ENCODE measurements around the gene ID2.

Gene ID2, protein sequence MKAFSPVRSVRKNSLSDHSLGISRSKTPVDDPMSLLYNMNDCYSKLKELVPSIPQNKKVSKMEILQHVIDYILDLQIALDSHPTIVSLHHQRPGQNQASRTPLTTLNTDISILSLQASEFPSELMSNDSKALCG

GRCh38 chr2:8681786-8682692 is at the start of gene ID2:
ID2 (plus strand) TSS chr2:8682056; CDS start chr2:8682166, 110 bp downstream.
- H3K79me2 ChIP-seq (ENCODE audit: insufficient read depth, low read depth) = peaks cover 17% of the 10 kb centered on the region; the same call in 1 of the 2 replicates
- H3K27ac ChIP-seq = peak within 1 kb of the TSS; percentile 32

GRCh38 chr2:8632755-8633154 is 49.1 kb upstream of the ID2 start:
- Histone ChIP-seq H3K36me3 (ENCODE audit: insufficient read depth) (no peaks in the 10 kb centered on the region), H3K27me3 (ENCODE audit: insufficient read depth, low read depth) (no peaks in the 10 kb centered on the region), H2AFZ (ENCODE audit: low read depth) (no peak overlapping the region), H4K20me1 (ENCODE audit: insufficient read depth) (no peaks in the 10 kb centered on the region), H3K4me1 (ENCODE audit: low read depth, poor library complexity, severe bottlenecking) (no peaks in the 10 kb centered on the region), H3K4me2 (no peak overlapping the region), H3K79me2 (ENCODE audit: insufficient read depth, low read depth) (no peaks in the 10 kb centered on the region), H3K27ac (no peak overlapping the region), H3K4me3 (IDR thresholded peaks at IDR 0.05; ENCODE audit: insufficient read depth, low read depth, low read length) (no peak overlapping the region), H3K9ac (no peak overlapping the region)
- no peak for TF ChIP-seq CTCF (conservative IDR thresholded peaks at IDR 0.05; ENCODE audit: low read depth, low read length)

More at GRCh38 chr2:8681786-8682692, at the start of gene ID2:
- H3K4me3 ChIP-seq (IDR thresholded peaks at IDR 0.05; ENCODE audit: insufficient read depth, low read depth, low read length) = no peak within 1 kb of the TSS
- peak within 1 kb of the TSS; percentile 43 for H3K9ac ChIP-seq
- H3K4me2 ChIP-seq = peak within 1 kb of the TSS; percentile 77
- H3K36me3 ChIP-seq (ENCODE audit: insufficient read depth) = no peaks in the 10 kb centered on the region
- no peaks in the 10 kb centered on the region for H4K20me1 ChIP-seq (ENCODE audit: insufficient read depth)
- H2AFZ ChIP-seq (ENCODE audit: low read depth) = peak within 1 kb of the TSS; percentile 62; the same call in 1 of the 2 replicates
- peaks cover 43% of the 10 kb centered on the region for H3K4me1 ChIP-seq (ENCODE audit: low read depth, poor library complexity, severe bottlenecking)
- no peak for TF ChIP-seq CTCF (conservative IDR thresholded peaks at IDR 0.05; ENCODE audit: low read depth, low read length)
- no peaks in the 10 kb centered on the region for H3K27me3 ChIP-seq (ENCODE audit: insufficient read depth, low read depth)

DNA sequence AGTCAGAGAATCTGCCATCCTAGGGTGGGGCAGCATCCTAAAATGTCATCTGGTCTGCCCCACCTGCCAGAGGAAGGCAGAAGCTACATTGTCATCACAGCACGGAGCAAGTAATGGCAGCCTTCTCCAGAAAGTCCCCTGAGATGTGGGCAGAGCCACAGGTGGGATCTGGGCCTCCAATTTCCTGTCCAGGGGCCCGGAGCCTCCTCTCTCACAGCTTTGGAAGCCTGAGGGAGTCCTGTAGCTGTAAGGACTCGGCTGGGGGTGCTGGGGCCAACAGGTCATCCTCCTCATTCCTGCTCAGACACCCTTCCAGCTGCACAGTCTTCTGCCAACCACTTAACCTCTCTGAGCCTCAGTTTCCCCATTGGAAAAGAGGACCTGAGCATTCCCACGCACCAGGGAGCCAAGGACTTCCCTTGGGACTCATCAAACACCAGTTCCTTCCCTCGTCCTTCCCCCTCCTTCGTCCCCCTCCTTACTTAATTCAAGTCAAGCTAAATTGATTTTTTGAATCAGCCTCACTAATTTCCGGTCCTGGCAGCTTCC is 48.6 kb upstream of the ID2 start:
- no peaks in the 10 kb centered on the region for H3K4me1 ChIP-seq (ENCODE audit: low read depth, poor library complexity, severe bottlenecking)
- no peak for TF ChIP-seq CTCF (conservative IDR thresholded peaks at IDR 0.05; ENCODE audit: low read depth, low read length)
- no peaks in the 10 kb centered on the region for H3K27me3 ChIP-seq (ENCODE audit: insufficient read depth, low read depth)
- H3K36me3 ChIP-seq (ENCODE audit: insufficient read depth) = no peaks in the 10 kb centered on the region
- H2AFZ ChIP-seq (ENCODE audit: low read depth) = no peak overlapping the region
- H3K4me2 ChIP-seq = no peak overlapping the region
- no peaks in the 10 kb centered on the region for H4K20me1 ChIP-seq (ENCODE audit: insufficient read depth)
- H3K9ac ChIP-seq = no peak overlapping the region
- no peaks in the 10 kb centered on the region for H3K79me2 ChIP-seq (ENCODE audit: insufficient read depth, low read depth)
- H3K27ac ChIP-seq = no peak overlapping the region
- H3K4me3 ChIP-seq (IDR thresholded peaks at IDR 0.05; ENCODE audit: insufficient read depth, low read depth, low read length) = no peak overlapping the region

DNA sequence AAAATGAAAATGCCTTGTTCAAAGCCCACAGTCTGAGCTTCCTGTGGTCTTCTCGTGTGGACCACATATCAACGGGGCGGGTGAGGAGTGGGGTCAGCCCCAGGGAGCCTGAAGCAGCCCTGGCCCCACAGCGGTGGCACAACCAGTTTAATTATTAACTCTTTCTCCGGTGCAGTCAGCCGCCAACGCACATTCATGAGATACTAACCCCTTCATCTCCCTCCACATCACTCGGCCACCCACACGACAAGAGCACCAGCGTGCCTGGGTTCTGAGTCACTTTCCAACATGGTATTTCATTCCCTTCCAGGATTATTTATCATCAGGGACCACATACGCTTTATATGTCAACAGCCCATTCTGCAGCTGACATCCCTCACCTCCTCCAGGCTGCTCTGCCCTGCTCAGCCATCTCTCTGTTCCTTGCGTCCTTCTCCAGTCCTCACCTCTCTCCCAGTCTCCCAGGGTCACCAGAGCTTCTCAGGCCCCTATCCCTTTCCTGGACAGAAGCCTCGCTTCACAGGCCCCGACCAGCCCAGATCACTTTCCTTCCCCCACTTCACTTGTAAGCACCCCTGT is 48.0 kb upstream of the ID2 start:
- Histone ChIP-seq H3K27ac (no peak overlapping the region), H3K36me3 (ENCODE audit: insufficient read depth) (no peaks in the 10 kb centered on the region), H3K79me2 (ENCODE audit: insufficient read depth, low read depth) (no peaks in the 10 kb centered on the region), H3K9ac (no peak overlapping the region), H3K4me1 (ENCODE audit: low read depth, poor library complexity, severe bottlenecking) (no peaks in the 10 kb centered on the region), H2AFZ (ENCODE audit: low read depth) (no peak overlapping the region), H4K20me1 (ENCODE audit: insufficient read depth) (no peaks in the 10 kb centered on the region), H3K4me2 (no peak overlapping the region), H3K4me3 (IDR thresholded peaks at IDR 0.05; ENCODE audit: insufficient read depth, low read depth, low read length) (no peak overlapping the region), H3K27me3 (ENCODE audit: insufficient read depth, low read depth) (no peaks in the 10 kb centered on the region)
- no peak for TF ChIP-seq CTCF (conservative IDR thresholded peaks at IDR 0.05; ENCODE audit: low read depth, low read length)
